NB4 (cell line): ENCODE measurements around the gene FAM3C.

Experiments
- CTCF ChIP-seq: IDR thresholded peaks from one replicate; pipeline ENCODE4 v1.5.1; 2012; ENCODE audit warnings: low read depth, low read length
- MYC ChIP-seq: IDR thresholded peaks from 2 replicates; pipeline ENCODE4 v1.6.1; 2011; ENCODE audit warnings: low read depth, low read length
- POLR2A ChIP-seq: IDR thresholded peaks from 2 replicates; pipeline ENCODE4 v1.6.1; 2011; ENCODE audit warnings: mild to moderate bottlenecking; ENCODE audit not compliant: insufficient read length; ENCODE audit errors: extremely low read depth

GRCh38 chr7:121431996-121432395 lies 35.9 kb upstream of the FAM3C start:
- TF ChIP-seq POLR2A, result no peak
- no peak for TF ChIP-seq CTCF
- TF ChIP-seq MYC, result no peak
